Tibial nerve (tissue), 4 donors: ENCODE results near the gene IFFO2. TPM values are rescaled to one million over a fixed set of nuclear protein-coding genes. Genes with fewer than 3 reads are reported as not detected.
"Not testable (repeated sequence)": the region's sequence is repeated elsewhere in the genome, so short reads cannot be mapped to it uniquely, and the experiment has no call there.

Experiments used
- DNase-seq, 2 donors: peaks; one replicate each; pipeline ENCODE4 v3.0.0-alpha.2; 2019; ENCODE audit warnings: low spot score in 2 of 2
- H3K27ac ChIP-seq, 4 donors: fragments of 200-600 bp; sonication (generic) in 3 of 4; one replicate each; pipeline ENCODE4 v1.5.1; 2017 to 2019; ENCODE audit warnings: mild to moderate bottlenecking in 1 of 4
- H3K27me3 ChIP-seq, 2 donors: fragments of 200-600 bp; sonication (generic) in 1 of 2; one replicate each; pipeline versions ENCODE4 v1.5.1 to v1.6.0; 2017 to 2019
- H3K36me3 ChIP-seq, 3 donors: fragments of 200-600 bp; sonication (generic); one replicate each; pipeline ENCODE4 v1.5.1; 2018 to 2019
- H3K4me1 ChIP-seq, 4 donors: fragments of 200-600 bp; sonication (generic) in 3 of 4; one replicate each; pipeline ENCODE4 v1.5.1; 2017 to 2019
- H3K4me3 ChIP-seq, 4 donors: fragments of 200-600 bp; sonication (generic) in 3 of 4; one replicate each; pipeline ENCODE4 v1.5.1; 2017 to 2019; ENCODE audit warnings: mild to moderate bottlenecking in 1 of 4, moderate library complexity in 1 of 4
- H3K9me3 ChIP-seq, 4 donors: fragments of 200-600 bp; sonication (generic) in 3 of 4; one replicate each; pipeline ENCODE4 v1.5.1; 2017 to 2019
- EP300 ChIP-seq, 2 donors: sonication (generic); formaldehyde crosslinking; IDR thresholded peaks; one replicate each; pipeline ENCODE4 v1.6.1; 2017; ENCODE audit warnings: antibody characterized with exemption in 2 of 2, mild to moderate bottlenecking in 1 of 2
- POLR2A ChIP-seq, 2 donors: fragments of 450-650 bp; IDR thresholded peaks; one replicate each; pipeline ENCODE4 v1.6.1; 2017; ENCODE audit warnings: antibody characterized with exemption in 2 of 2, mild to moderate bottlenecking in 2 of 2, moderate library complexity in 2 of 2
- WGBS, 2 donors: methylation state at CpG; one replicate each; pipeline ENCODE4 v1.1.5; 2018; 5-methylcytosine and 5-hydroxymethylcytosine counted together
- total RNA-seq, 4 donors: library from RNA; depleted of rRNA; stranded (reverse); fragments of >200 nt; gene quantifications; one replicate each; pipeline ENCODE4 v1.1.0, GENCODE V29; 2016
- TF ChIP-seq, protein P1 (sequence below), 5 experiments: fragments of 200-600 bp in 3 of 5; fragments of 450-650 bp in 2 of 5; sonication (generic) in 3 of 5; IDR thresholded peaks; one replicate each; pipeline ENCODE4 v1.5.1; 2016 to 2019; ENCODE audit warnings: antibody characterized with exemption in 5 of 5, mild to moderate bottlenecking in 3 of 5, moderate library complexity in 2 of 5

The IFFO2 gene
- total RNA-seq, 4 donors from 2014 or later, result 3.6 to 19.2 (median 9.2) TPM

DNA sequence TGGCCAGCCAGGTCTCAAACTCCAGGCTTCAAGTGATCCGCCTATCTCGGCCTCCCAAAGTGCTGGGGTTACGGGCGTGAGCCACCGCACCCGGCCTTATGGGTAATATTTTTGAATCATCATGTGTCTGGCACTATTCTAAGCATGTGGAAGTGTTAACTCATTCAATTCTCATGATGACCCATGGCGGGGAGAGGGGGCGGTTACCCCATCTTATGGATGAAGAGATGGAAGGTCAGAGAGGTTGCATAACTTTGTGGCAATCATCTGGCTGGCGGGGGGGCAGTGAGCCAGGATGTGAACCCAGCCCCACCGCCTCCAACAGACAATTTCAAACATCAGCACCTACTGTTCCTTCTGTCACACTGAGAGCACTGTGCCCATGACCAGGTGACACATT, 85.5 kb downstream of the IFFO2 start:
- H3K27me3 ChIP-seq, result no peaks in the 10 kb centered on the region
- H3K36me3 ChIP-seq, result peaks cover 0 to 39% (median 0%) of the 10 kb centered on the region in 3 donors
- WGBS, 2 donors, result 84 to 89% methylated on average over 10 of the region's 10 CpGs
- TF ChIP-seq POLR2A (IDR thresholded peaks at IDR 0.05) (no peak), EP300 (IDR thresholded peaks at IDR 0.05) (no peak)
- TF ChIP-seq, protein P1, sequence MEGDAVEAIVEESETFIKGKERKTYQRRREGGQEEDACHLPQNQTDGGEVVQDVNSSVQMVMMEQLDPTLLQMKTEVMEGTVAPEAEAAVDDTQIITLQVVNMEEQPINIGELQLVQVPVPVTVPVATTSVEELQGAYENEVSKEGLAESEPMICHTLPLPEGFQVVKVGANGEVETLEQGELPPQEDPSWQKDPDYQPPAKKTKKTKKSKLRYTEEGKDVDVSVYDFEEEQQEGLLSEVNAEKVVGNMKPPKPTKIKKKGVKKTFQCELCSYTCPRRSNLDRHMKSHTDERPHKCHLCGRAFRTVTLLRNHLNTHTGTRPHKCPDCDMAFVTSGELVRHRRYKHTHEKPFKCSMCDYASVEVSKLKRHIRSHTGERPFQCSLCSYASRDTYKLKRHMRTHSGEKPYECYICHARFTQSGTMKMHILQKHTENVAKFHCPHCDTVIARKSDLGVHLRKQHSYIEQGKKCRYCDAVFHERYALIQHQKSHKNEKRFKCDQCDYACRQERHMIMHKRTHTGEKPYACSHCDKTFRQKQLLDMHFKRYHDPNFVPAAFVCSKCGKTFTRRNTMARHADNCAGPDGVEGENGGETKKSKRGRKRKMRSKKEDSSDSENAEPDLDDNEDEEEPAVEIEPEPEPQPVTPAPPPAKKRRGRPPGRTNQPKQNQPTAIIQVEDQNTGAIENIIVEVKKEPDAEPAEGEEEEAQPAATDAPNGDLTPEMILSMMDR (IDR thresholded peaks at IDR 0.05), result no peak
- H3K4me1 ChIP-seq, result peaks cover 0 to 9% (median 0%) of the 10 kb centered on the region in 4 donors
- no peak for DNase-seq
- H3K9me3 ChIP-seq, result no peaks in the 10 kb centered on the region
- H3K4me3 ChIP-seq, result no peak overlapping the region
- H3K27ac ChIP-seq, result no peak overlapping the region

DNA sequence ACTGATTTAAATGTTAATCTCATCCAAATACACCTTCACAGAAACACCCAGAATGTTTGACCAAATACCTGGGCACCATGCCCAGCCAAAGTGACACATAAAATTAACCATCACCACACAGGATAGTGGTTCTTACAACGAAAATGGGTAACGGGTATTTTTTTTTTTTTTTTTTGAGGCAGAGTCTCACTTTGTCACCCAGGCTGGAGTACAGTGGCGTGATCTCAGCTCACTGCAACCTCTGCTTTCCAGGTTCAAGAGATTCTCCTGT, 85.9 kb downstream of the IFFO2 start:
- not testable (repeated sequence) for H3K4me3 ChIP-seq, H3K9me3 ChIP-seq, H3K27ac ChIP-seq, H3K4me1 ChIP-seq, H3K27me3 ChIP-seq, DNase-seq
- whole genome bisulfite sequencing, 2 donors, result 81 to 84% methylated on average over 3 of the region's 3 CpGs
- peaks cover 0 to 36% (median 0%) of the 10 kb centered on the region in 3 donors for H3K36me3 ChIP-seq

GRCh38 chr1:18869847-18870594, 86.5 kb downstream of the IFFO2 start:
- DNase-seq, result no peak
- TF ChIP-seq POLR2A (IDR thresholded peaks at IDR 0.05) (no peak), EP300 (IDR thresholded peaks at IDR 0.05) (no peak)
- TF ChIP-seq, protein P1 (IDR thresholded peaks at IDR 0.05), result no peak
- Histone ChIP-seq H3K27me3 (peaks cover 0 to 5% of the 10 kb centered on the region in 2 donors), H3K4me1 (peaks cover 0 to 5% (median 0%) of the 10 kb centered on the region in 4 donors), H3K27ac (no peak overlapping the region), H3K9me3 (no peaks in the 10 kb centered on the region), H3K4me3 (no peak overlapping the region), H3K36me3 (peaks cover 0 to 36% (median 0%) of the 10 kb centered on the region in 3 donors)
- 79% methylated on average over 9 of the region's 9 CpGs for WGBS, 2 donors

- Histone ChIP-seq H3K27me3 (peaks cover 0 to 8% of the 10 kb centered on the region in 2 donors), H3K9me3 (no peaks in the 10 kb centered on the region), H3K4me3 (no peak overlapping the region), H3K36me3 (peaks cover 0 to 30% (median 0%) of the 10 kb centered on the region in 3 donors), H3K4me1 (peaks cover 0 to 2% (median 0%) of the 10 kb centered on the region in 4 donors), H3K27ac (no peak overlapping the region)
- TF ChIP-seq, protein P1 (IDR thresholded peaks at IDR 0.05), result no peak
- TF ChIP-seq EP300 (IDR thresholded peaks at IDR 0.05) (no peak), POLR2A (IDR thresholded peaks at IDR 0.05) (no peak)
- 31 to 41% methylated on average over 11 to 12 of the region's 12 CpGs for WGBS, 2 donors
- DNase-seq, result no peak
Observed at GRCh38 chr1:18868801-18869424, 87.6 kb downstream of the IFFO2 start.

GRCh38 chr1:18868354-18868753, 88.1 kb downstream of the IFFO2 start:
- DNase-seq, result no peak
- Histone ChIP-seq H3K36me3 (peaks cover 0 to 24% (median 0%) of the 10 kb centered on the region in 3 donors), H3K27ac (no peak overlapping the region), H3K9me3 (no peaks in the 10 kb centered on the region), H3K4me1 (peaks cover 0 to 2% (median 0%) of the 10 kb centered on the region in 4 donors), H3K4me3 (no peak overlapping the region), H3K27me3 (peaks cover 0 to 8% of the 10 kb centered on the region in 2 donors)
- TF ChIP-seq POLR2A (IDR thresholded peaks at IDR 0.05) (no peak), EP300 (IDR thresholded peaks at IDR 0.05) (no peak)
- TF ChIP-seq, protein P1 (IDR thresholded peaks at IDR 0.05), result no peak
- WGBS, 2 donors, result 55 to 68% methylated on average over 5 of the region's 5 CpGs
